Mesothelial cell of epicardium (in vitro differentiated cells): Measurements from ENCODE around the gene FGF18. TPM values are rescaled to one million over a fixed set of nuclear protein-coding genes. Genes with fewer than 3 reads are reported as not detected.

Experiments used
- DNase-seq, 2 experiments: peaks; one replicate each; pipeline ENCODE4 v3.0.0; 2021; ENCODE audit warnings: low spot score in 2 of 2; ENCODE audit not compliant: unreplicated experiment in 2 of 2
- H3K27ac Mint-ChIP-seq: 2 replicates; pipeline ENCODE4 v1.8.0; 2021; ENCODE audit warnings: mixed read lengths
- H3K27me3 Mint-ChIP-seq: 2 replicates; pipeline ENCODE4 v1.8.0; 2021; ENCODE audit warnings: low read depth, mixed read lengths
- H3K36me3 Mint-ChIP-seq: 2 replicates; pipeline ENCODE4 v1.8.0; 2021; ENCODE audit warnings: mixed read lengths
- H3K4me1 Mint-ChIP-seq: 2 replicates; pipeline ENCODE4 v1.8.0; 2021; ENCODE audit warnings: mixed read lengths
- H3K4me3 Mint-ChIP-seq: 2 replicates; pipeline ENCODE4 v1.8.0; 2021; ENCODE audit warnings: mild to moderate bottlenecking, moderate library complexity, mixed read lengths
- H3K9me3 Mint-ChIP-seq: 2 replicates; pipeline ENCODE4 v1.8.0; 2021; ENCODE audit warnings: mixed read lengths
- total RNA-seq: library from RNA; stranded (reverse); gene quantifications from 3 replicates; pipeline ENCODE4 v1.2.1, GENCODE V29; 2021
- TF ChIP-seq, protein P1 (sequence below): fragments of 200-600 bp; sonication (generic); IDR thresholded peaks from one replicate; pipeline ENCODE4 v1.5.0; 2021; ENCODE audit warnings: antibody characterized with exemption; ENCODE audit not compliant: unreplicated experiment

FGF18 gene
- total RNA-seq, 1 donor from 2014 or later: 10.2 TPM

DNA sequence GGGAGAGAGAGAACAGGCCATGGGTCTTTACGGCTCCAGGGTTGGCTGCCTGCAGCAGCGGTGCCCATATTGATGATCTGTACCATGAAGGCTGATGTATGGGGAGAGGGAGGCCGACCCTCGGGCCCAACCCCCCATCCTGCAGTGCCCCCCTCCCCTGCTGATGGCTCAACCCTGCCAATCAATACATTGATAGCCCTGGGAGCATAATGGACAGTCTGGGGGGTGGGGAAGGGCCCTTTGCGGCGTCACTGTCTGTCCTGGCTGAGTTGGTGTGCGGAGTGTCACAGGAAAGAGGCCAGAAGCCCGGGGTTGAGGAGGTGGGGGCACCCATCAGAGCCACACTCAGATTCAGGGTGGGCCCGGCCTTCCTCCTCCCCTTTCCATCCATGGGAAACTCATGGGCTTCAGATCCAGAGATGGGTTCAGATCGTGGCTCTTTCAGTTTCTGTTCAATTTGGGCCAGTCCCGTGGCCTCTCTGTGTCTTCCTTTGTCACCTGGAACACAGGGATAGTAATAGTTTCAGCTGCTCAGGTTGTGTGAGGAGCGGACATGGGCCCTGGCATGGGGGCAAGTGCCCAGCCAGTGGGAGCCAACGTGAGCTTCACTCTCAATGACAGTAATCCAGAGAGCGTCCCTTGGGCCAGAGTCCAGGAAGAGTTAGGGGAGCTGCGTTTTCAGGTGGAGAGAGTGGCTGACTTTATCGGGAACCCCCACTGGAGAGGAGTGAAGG is 9.5 kb downstream of the FGF18 start:
- Mint-ChIP-seq H3K4me3 (no peak overlapping the region), H3K9me3 (no peaks in the 10 kb centered on the region), H3K36me3 (no peaks in the 10 kb centered on the region), H3K4me1 (peaks cover 30% of the 10 kb centered on the region), H3K27me3 (no peaks in the 10 kb centered on the region), H3K27ac (peak overlapping the region; percentile 36)
- peak in 1 of 2 experiments; percentile 19 for DNase-seq
- TF ChIP-seq, protein P1, sequence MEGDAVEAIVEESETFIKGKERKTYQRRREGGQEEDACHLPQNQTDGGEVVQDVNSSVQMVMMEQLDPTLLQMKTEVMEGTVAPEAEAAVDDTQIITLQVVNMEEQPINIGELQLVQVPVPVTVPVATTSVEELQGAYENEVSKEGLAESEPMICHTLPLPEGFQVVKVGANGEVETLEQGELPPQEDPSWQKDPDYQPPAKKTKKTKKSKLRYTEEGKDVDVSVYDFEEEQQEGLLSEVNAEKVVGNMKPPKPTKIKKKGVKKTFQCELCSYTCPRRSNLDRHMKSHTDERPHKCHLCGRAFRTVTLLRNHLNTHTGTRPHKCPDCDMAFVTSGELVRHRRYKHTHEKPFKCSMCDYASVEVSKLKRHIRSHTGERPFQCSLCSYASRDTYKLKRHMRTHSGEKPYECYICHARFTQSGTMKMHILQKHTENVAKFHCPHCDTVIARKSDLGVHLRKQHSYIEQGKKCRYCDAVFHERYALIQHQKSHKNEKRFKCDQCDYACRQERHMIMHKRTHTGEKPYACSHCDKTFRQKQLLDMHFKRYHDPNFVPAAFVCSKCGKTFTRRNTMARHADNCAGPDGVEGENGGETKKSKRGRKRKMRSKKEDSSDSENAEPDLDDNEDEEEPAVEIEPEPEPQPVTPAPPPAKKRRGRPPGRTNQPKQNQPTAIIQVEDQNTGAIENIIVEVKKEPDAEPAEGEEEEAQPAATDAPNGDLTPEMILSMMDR: no peak

DNA sequence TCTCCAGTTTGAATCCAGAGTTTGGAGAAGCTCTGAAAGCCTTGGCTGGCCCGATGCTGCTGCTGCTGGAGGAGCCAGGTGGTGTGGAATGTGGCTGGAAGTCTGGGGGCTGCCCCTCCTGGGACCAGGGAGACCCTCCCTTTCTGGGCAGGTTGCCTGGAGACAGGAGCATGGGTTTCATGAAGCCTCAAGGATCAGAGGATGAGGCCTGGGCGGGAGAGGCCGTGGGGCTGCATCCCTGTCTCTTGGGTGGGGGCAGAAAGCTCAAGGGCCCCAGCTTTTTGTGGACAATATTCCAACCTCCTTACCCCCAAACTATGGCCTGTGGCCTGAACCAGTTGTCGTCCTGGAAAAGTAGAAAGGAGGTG is 10.1 kb downstream of the FGF18 start:
- H3K4me3 Mint-ChIP-seq: no peak overlapping the region
- H3K27me3 Mint-ChIP-seq: no peaks in the 10 kb centered on the region
- TF ChIP-seq, protein P1: no peak
- DNase-seq: peak in 1 of 2 experiments; percentile 38
- H3K4me1 Mint-ChIP-seq: peaks cover 25% of the 10 kb centered on the region
- peak overlapping the region; percentile 36 for H3K27ac Mint-ChIP-seq
- H3K9me3 Mint-ChIP-seq: no peaks in the 10 kb centered on the region
- H3K36me3 Mint-ChIP-seq: no peaks in the 10 kb centered on the region

DNA sequence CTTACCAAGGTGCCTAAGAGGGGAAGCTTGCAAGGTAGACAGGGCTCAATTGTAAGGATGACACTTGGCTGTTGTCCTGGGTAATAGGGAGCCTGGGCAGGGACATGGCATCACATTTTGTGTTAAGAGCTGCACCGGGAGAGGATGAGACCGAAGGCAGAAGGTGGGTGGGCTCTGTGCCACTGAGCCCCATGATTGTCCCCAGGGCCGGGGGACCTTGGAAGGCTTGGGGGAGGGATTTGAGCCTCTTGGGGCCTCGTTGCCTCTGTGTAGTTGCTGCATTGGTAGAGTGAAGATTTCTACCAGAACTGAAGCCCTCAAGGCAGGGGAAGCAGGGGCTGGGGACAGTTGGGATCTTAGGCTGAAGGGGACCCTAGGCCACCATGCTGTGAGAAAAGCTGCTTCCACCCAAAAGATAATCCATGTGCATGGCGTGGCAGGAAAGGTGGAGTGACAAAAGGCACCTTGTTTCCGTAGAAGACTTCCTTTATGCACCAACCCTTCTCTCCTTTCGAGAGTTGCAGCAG is 11.9 kb downstream of the FGF18 start:
- no peaks in the 10 kb centered on the region for H3K9me3 Mint-ChIP-seq

GRCh38 chr5:171432076-171432475 is 12.6 kb downstream of the FGF18 start:
- TF ChIP-seq, protein P1: no peak
- Mint-ChIP-seq H3K27ac (no peak overlapping the region), H3K9me3 (no peaks in the 10 kb centered on the region), H3K36me3 (no peaks in the 10 kb centered on the region), H3K27me3 (no peaks in the 10 kb centered on the region), H3K4me3 (no peak overlapping the region), H3K4me1 (peaks cover 22% of the 10 kb centered on the region)
- no peak for DNase-seq

More for the DNA sequence above, 11.9 kb downstream of the FGF18 start:
- no peaks in the 10 kb centered on the region for H3K36me3 Mint-ChIP-seq
- TF ChIP-seq, protein P1: no peak
- H3K4me1 Mint-ChIP-seq: peaks cover 16% of the 10 kb centered on the region
- no peak overlapping the region for H3K4me3 Mint-ChIP-seq
- no peak for DNase-seq
- no peaks in the 10 kb centered on the region for H3K27me3 Mint-ChIP-seq
- H3K27ac Mint-ChIP-seq: no peak overlapping the region

DNA sequence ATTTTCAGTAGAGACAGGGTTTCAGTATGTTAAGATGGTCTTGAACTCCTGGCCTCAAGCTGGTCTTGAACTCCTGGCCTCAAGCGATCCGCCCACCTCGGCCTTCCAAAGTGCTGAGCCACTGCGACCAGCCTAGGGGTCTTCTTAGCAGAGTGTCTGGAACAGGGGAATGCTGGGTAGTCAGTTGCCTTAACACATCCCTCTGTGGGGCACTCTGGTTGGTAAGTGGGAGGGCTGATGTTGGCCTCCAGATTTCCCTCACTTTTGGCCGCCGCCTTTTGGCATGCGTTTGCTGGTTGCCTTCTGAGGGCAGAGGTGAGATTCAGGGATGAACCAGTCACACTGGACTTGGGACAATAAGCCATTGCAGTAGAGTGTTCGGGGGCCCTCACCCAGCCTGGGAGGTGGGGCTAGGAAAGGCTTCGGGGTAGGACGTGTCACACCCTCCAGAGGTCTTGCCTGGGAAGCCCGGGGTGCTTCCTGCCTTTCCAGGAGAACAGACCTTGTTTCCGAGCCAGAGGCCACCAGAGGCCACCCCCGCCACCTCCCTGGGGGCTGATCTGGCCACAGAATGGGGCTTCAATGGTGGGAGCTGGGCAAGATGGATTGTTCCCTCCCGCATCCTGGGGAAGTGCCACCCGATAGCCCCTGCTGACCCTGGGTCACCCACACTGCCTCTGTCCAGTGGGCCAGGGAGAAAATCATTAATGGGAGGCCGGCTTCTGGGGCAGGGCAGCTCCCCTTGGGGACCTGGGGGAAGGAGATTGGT is 13.3 kb downstream of the FGF18 start:
- H3K4me3 Mint-ChIP-seq: no peak overlapping the region
- TF ChIP-seq, protein P1: no peak
- no peaks in the 10 kb centered on the region for H3K9me3 Mint-ChIP-seq
- H3K27ac Mint-ChIP-seq: no peak overlapping the region
- no peaks in the 10 kb centered on the region for H3K27me3 Mint-ChIP-seq
- H3K4me1 Mint-ChIP-seq: peaks cover 22% of the 10 kb centered on the region
- no peaks in the 10 kb centered on the region for H3K36me3 Mint-ChIP-seq
- DNase-seq: no peak
